HFFc6 (cell line): ENCODE data around the gene GOLM1. TPM values are rescaled to one million over a fixed set of nuclear protein-coding genes. Genes with fewer than 3 reads are reported as not detected.

Experiments
- DNase-seq: peaks from one replicate; pipeline ENCODE4 v3.0.0-alpha.2; 2018
- H3K27ac Mint-ChIP-seq: 2 replicates; pipeline ENCODE4 v1.8.0; 2020; ENCODE audit warnings: mild to moderate bottlenecking, mixed read lengths
- H3K27me3 Mint-ChIP-seq: 2 replicates; pipeline ENCODE4 v1.8.0; 2021; ENCODE audit warnings: mild to moderate bottlenecking, moderate library complexity, mixed read lengths; ENCODE audit not compliant: insufficient read depth
- H3K36me3 Mint-ChIP-seq: 2 replicates; pipeline ENCODE4 v1.8.0; 2021; ENCODE audit warnings: low read depth, mixed read lengths
- H3K4me1 Mint-ChIP-seq: 2 replicates; pipeline ENCODE4 v1.8.0; 2020; ENCODE audit warnings: low read depth, mixed read lengths
- H3K4me3 Mint-ChIP-seq: 2 replicates; pipeline ENCODE4 v1.8.0; 2020; ENCODE audit warnings: mild to moderate bottlenecking, moderate library complexity, mixed read lengths
- H3K9me3 Mint-ChIP-seq: 2 replicates; pipeline ENCODE4 v1.8.0; 2020; ENCODE audit warnings: mild to moderate bottlenecking, mixed read lengths
- total RNA-seq, 6 experiments: library from RNA; stranded (reverse); fragmentation: NEBNext Ultra II Directional; extraction: Animal tissue kit (Norgen Biotek cat#: 25700); gene quantifications; 2 replicates in 1 of 6; 3 replicates in 5 of 6; pipeline ENCODE4 v1.2.3, GENCODE V29; 2021
- TF ChIP-seq, protein P1 (sequence below): fragments of 200-600 bp; sonication (generic); IDR thresholded peaks from 2 replicates; pipeline ENCODE4 v1.5.0; 2021; ENCODE audit warnings: antibody characterized with exemption, mild to moderate bottlenecking

The GOLM1 gene
- total RNA-seq, 6 experiments from 2014 or later, result 24.0 to 36.6 (median 25.0) TPM

DNA sequence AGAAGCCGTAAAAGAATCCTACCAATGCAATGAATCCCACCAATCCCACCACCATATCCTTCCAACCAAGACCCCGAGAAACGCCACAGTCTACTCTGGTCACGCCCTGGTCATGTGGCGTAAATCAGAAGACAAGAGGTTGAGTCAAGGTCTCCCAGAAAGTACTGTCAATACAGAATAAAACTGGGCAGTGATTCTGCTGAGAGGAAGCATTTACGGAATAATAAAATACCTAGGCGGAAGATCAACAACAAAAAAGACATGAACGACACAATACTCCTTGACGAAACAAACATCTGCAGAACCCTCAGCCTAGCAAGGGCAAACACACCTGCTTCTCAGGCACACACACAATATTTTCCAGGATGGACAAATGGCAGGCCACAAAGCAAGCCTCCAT is 62.8 kb downstream of the GOLM1 start:
- Mint-ChIP-seq H3K4me1 (peaks cover 12% of the 10 kb centered on the region), H3K36me3 (peaks cover 18% of the 10 kb centered on the region), H3K4me3 (no peak overlapping the region), H3K9me3 (no peaks in the 10 kb centered on the region), H3K27me3 (peaks cover 5% of the 10 kb centered on the region), H3K27ac (no peak overlapping the region)
- DNase-seq, result no peak
- TF ChIP-seq, protein P1, sequence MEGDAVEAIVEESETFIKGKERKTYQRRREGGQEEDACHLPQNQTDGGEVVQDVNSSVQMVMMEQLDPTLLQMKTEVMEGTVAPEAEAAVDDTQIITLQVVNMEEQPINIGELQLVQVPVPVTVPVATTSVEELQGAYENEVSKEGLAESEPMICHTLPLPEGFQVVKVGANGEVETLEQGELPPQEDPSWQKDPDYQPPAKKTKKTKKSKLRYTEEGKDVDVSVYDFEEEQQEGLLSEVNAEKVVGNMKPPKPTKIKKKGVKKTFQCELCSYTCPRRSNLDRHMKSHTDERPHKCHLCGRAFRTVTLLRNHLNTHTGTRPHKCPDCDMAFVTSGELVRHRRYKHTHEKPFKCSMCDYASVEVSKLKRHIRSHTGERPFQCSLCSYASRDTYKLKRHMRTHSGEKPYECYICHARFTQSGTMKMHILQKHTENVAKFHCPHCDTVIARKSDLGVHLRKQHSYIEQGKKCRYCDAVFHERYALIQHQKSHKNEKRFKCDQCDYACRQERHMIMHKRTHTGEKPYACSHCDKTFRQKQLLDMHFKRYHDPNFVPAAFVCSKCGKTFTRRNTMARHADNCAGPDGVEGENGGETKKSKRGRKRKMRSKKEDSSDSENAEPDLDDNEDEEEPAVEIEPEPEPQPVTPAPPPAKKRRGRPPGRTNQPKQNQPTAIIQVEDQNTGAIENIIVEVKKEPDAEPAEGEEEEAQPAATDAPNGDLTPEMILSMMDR, result no peak

DNA sequence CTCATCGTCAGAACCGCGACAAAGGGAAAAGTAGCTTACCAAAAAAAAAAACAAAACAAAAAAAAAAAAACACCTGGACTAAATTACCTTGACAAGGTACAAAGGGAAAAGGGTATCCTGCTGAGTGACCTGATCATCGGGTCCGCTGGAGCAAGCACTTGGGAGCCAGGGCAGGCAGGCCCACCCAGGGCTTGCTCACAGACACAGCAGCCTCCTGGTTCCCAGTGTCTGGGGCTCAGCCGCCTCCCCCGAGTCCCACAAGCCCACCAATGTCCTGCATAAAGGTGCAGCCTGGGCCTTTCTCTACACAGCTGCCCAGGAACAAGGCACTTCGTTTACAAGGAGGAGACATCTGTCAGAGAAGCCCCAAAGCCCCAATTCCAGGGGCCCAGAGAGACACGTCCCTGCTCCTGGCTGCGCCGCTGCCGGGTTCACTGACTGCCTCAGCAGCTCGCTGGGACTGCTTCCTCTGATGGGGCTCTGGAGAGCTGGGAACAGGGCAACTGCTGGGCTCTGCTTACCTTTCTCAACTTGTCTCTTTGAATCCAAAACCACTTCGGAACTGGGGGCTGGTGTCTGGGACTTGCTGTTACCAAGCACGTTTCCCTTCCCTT is 63.4 kb downstream of the GOLM1 start:
- Mint-ChIP-seq H3K27me3 (peaks cover 5% of the 10 kb centered on the region), H3K4me3 (no peak overlapping the region), H3K36me3 (peaks cover 18% of the 10 kb centered on the region), H3K9me3 (no peaks in the 10 kb centered on the region), H3K27ac (no peak overlapping the region), H3K4me1 (peaks cover 12% of the 10 kb centered on the region)
- DNase-seq, result no peak
- TF ChIP-seq, protein P1, result no peak

- TF ChIP-seq, protein P1, result peak; percentile 76
- H3K4me3 Mint-ChIP-seq, result no peak overlapping the region
- H3K27ac Mint-ChIP-seq, result no peak overlapping the region
- H3K4me1 Mint-ChIP-seq, result peaks cover 11% of the 10 kb centered on the region
- H3K9me3 Mint-ChIP-seq, result no peaks in the 10 kb centered on the region
- H3K27me3 Mint-ChIP-seq, result peaks cover 5% of the 10 kb centered on the region
- peak; percentile 12 for DNase-seq
- H3K36me3 Mint-ChIP-seq, result peaks cover 18% of the 10 kb centered on the region
Measured at GRCh38 chr9:86034863-86035734, 64.3 kb downstream of the GOLM1 start.

- Mint-ChIP-seq H3K36me3 (peaks cover 54% of the 10 kb centered on the region), H3K27me3 (peaks cover 2% of the 10 kb centered on the region; the same call in 1 of the 2 replicates), H3K9me3 (no peaks in the 10 kb centered on the region), H3K27ac (no peak overlapping the region), H3K4me1 (no peaks in the 10 kb centered on the region), H3K4me3 (no peak overlapping the region)
- TF ChIP-seq, protein P1, result no peak
- DNase-seq, result no peak
Measured at GRCh38 chr9:86027767-86028166, 71.6 kb downstream of the GOLM1 start.

DNA sequence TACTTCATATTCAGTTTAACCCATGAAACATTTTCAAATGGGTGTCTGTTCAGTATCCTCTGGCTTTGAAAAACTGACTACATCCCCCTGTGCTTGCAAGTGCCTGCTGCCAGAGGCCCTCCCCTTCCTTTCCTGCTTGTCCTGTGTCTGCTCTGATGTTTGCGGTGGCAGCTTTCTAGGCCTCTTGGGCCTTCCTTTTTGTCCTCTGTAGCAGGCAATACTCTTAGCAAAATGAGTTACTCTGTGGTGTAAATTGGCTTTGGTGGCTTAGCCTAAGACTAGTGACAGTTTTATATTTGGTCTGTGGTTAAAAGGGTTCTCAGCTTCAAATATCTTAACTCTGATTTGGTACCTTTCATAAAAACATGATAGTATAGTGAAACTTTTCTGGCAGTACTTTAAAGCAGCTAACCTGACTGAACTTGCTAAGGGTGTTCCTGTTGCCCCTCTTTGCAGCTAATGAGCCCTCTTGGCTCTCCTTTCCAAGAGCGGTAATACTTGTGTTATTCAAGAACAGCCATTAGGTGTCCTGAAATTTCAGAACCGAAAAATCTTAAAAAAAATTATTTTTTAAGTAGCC is 76.6 kb downstream of the GOLM1 start:
- no peaks in the 10 kb centered on the region for H3K9me3 Mint-ChIP-seq
- no peaks in the 10 kb centered on the region for H3K27me3 Mint-ChIP-seq
- TF ChIP-seq, protein P1, result no peak
- H3K4me3 Mint-ChIP-seq, result no peak overlapping the region
- no peaks in the 10 kb centered on the region for H3K4me1 Mint-ChIP-seq
- DNase-seq, result no peak
- no peak overlapping the region for H3K27ac Mint-ChIP-seq
- H3K36me3 Mint-ChIP-seq, result peaks cover 43% of the 10 kb centered on the region
